Fibroblast of the aortic adventitia (primary cell): ENCODE measurements around the gene YAE1. TPM values are rescaled to one million over a fixed set of nuclear protein-coding genes. Genes with fewer than 3 reads are reported as not detected.
"Not testable (repeated sequence)": the region's sequence is repeated elsewhere in the genome, so short reads cannot be mapped to it uniquely, and the experiment has no call there.

Experiments
- DNase-seq: peaks from one replicate; pipeline ENCODE4 v3.0.0-alpha.2; 2010; ENCODE audit warnings: low read depth
- H3K4me3 ChIP-seq: 2 replicates; pipeline ENCODE4 v1.5.1; 2011; ENCODE audit warnings: low read depth, mild to moderate bottlenecking, control low read depth, low read length, moderate library complexity
- CTCF ChIP-seq: IDR thresholded peaks from 2 replicates; pipeline ENCODE4 v1.5.1; 2011; ENCODE audit warnings: mild to moderate bottlenecking, low read length, control low read depth, inconsistent platforms; ENCODE audit not compliant: insufficient read depth
- total RNA-seq: library from RNA; depleted of rRNA; stranded (reverse); fragments of >200 nt; gene quantifications from 2 replicates; pipeline ENCODE4 v1.2.3, GENCODE V29; 2012; ENCODE audit warnings: low replicate concordance

YAE1 gene
- total RNA-seq, 1 donor: 41.9 TPM

GRCh38 chr7:39535064-39535463 is 31.1 kb upstream of the YAE1 start:
- TF ChIP-seq CTCF: no peak
- H3K4me3 ChIP-seq: no peak overlapping the region
- DNase-seq: no peak

GRCh38 chr7:39535720-39536119 is 30.5 kb upstream of the YAE1 start:
- DNase-seq: no peak
- no peak for TF ChIP-seq CTCF
- H3K4me3 ChIP-seq: no peak overlapping the region

- TF ChIP-seq CTCF: no peak
- no peak overlapping the region for H3K4me3 ChIP-seq
- DNase-seq: peak; percentile 18
Measured at GRCh38 chr7:39536951-39537350, 29.3 kb upstream of the YAE1 start.

- no peak for DNase-seq
- no peak for TF ChIP-seq CTCF
- no peak overlapping the region for H3K4me3 ChIP-seq
Measured at GRCh38 chr7:39539816-39540215, 26.4 kb upstream of the YAE1 start.

- no peak for TF ChIP-seq CTCF
Measured at GRCh38 chr7:39540320-39540719, 25.9 kb upstream of the YAE1 start.

GRCh38 chr7:39541511-39541910 is 24.7 kb upstream of the YAE1 start:
- no peak overlapping the region for H3K4me3 ChIP-seq
- TF ChIP-seq CTCF: no peak
- DNase-seq: no peak

More at GRCh38 chr7:39540320-39540719, 25.9 kb upstream of the YAE1 start:
- H3K4me3 ChIP-seq: no peak overlapping the region
- no peak for DNase-seq

- not testable (repeated sequence) for H3K4me3 ChIP-seq, DNase-seq
Measured at GRCh38 chr7:39544774-39545173, 21.4 kb upstream of the YAE1 start.
